ENCODE measurements around the gene PRG3.

- TF ChIP-seq CTCF (IDR thresholded peaks at IDR 0.05) (no peak), POLR2A (IDR thresholded peaks at IDR 0.05) (no peak)
Observed at GRCh38 chr11:57342702-57343101, 38.2 kb downstream of the PRG3 start.
